HCT116 (cell line): ENCODE measurements around the gene FGF1. TPM values are rescaled to one million over a fixed set of nuclear protein-coding genes. Genes with fewer than 3 reads are reported as not detected.

Experiments
- ATAC-seq: fragments of 200-7000 bp; cut with Tn5 transposase; 2 replicates; pipeline ENCODE4 v1.9.1; 2020; ENCODE audit warnings: mild to moderate bottlenecking, moderate library complexity
- BruUV-seq: library from RNA; stranded (reverse); fragments of 400-500 nt; replicated peaks from 2 replicates; lab custom pipeline; 2021; lab: Mats Ljungman, UMichigan
- CTCF ChIA-PET: fragments of 300-600 bp; sonication (Branson Sonifier 250); formaldehyde crosslinking; loops from one replicate; lab custom pipeline; 2021; ENCODE audit warnings: antibody characterized with exemption; lab: Charles Lee
- POLR2A ChIA-PET: fragments of 300-600, 350-600 bp; sonication (Branson Sonifier 250); formaldehyde crosslinking; loops from one replicate; lab custom pipeline; 2021; ENCODE audit warnings: antibody characterized with exemption; lab: Charles Lee
- RAD21 ChIA-PET, 2 experiments: fragments of 300-600 bp; sonication (Branson Sonifier 250); formaldehyde crosslinking; loops; one replicate each; lab custom pipeline; 2023; ENCODE audit warnings: low total read pairs in 2 of 2; ENCODE audit not compliant: uncharacterized antibody in 2 of 2, unreplicated experiment in 2 of 2, low non-redundant PET in 1 of 2; lab: Charles Lee
- DNase-seq: peaks from one replicate; pipeline ENCODE4 v3.0.0-alpha.2; 2010; ENCODE audit warnings: low read depth, low spot score
- H2AFZ ChIP-seq: fragments of 200-600 bp; shearing (Covaris generic), sonication (generic); 2 replicates; pipeline ENCODE4 v1.6.1; 2017; ENCODE audit warnings: low read depth, mixed run types, mixed read lengths, antibody characterized with exemption, low read length; ENCODE audit not compliant: poor library complexity, severe bottlenecking
- H3K27ac ChIP-seq: 2 replicates; pipeline ENCODE4 v1.5.1; 2012; ENCODE audit warnings: low read depth, low read length
- H3K27me3 ChIP-seq: fragments of 200-600 bp; sonication (generic); 2 replicates; pipeline ENCODE4 v1.6.1; 2016; ENCODE audit warnings: mixed run types, low read length, mixed read lengths; ENCODE audit not compliant: insufficient read depth
- H3K36me3 ChIP-seq, 2 experiments: fragments of 200-500 bp in 1 of 2; fragments of 200-600 bp in 1 of 2; sonication (Bioruptor generic) in 1 of 2; sonication (generic) in 1 of 2; 2 replicates each; pipeline versions ENCODE4 v1.5.1 to v1.6.1; 2014 to 2016; ENCODE audit warnings: low read length in 2 of 2, inconsistent platforms in 1 of 2, mixed read lengths in 1 of 2, mixed run types in 1 of 2; ENCODE audit not compliant: insufficient read depth in 2 of 2, control insufficient read depth in 1 of 2
- H3K4me1 ChIP-seq, 2 experiments: fragments of 200-600 bp in 1 of 2; sonication (generic) in 1 of 2; 2 replicates each; pipeline versions ENCODE4 v1.5.1 to v1.6.1; 2012 to 2017; ENCODE audit warnings: low read length in 2 of 2, inconsistent platforms in 1 of 2, mild to moderate bottlenecking in 1 of 2, mixed read lengths in 1 of 2, mixed run types in 1 of 2, moderate library complexity in 1 of 2; ENCODE audit not compliant: insufficient read depth in 2 of 2, control insufficient read depth in 1 of 2
- H3K4me2 ChIP-seq: fragments of 200-600 bp; sonication (generic); 2 replicates; pipeline ENCODE4 v1.6.1; 2017; ENCODE audit warnings: mixed run types, low read length, mixed read lengths
- H3K4me3 ChIP-seq, 2 experiments: fragments of 200-600 bp in 1 of 2; sonication (generic) in 1 of 2; replicated peaks in 1 of 2; 2 replicates each; pipeline ENCODE4 v1.5.1; 2011 to 2016; ENCODE audit warnings: low read length in 2 of 2, control low read depth in 1 of 2, low read depth in 1 of 2, mild to moderate bottlenecking in 1 of 2, mixed read lengths in 1 of 2, mixed run types in 1 of 2
- H3K79me2 ChIP-seq: fragments of 200-600 bp; sonication (generic); 2 replicates; pipeline ENCODE4 v1.6.1; 2017; ENCODE audit warnings: mild to moderate bottlenecking, mixed run types, low read length, moderate library complexity, mixed read lengths; ENCODE audit not compliant: insufficient read depth
- H3K9ac ChIP-seq: fragments of 200-600 bp; sonication (generic); 2 replicates; pipeline ENCODE4 v1.6.1; 2016; ENCODE audit warnings: low read length, mixed read lengths
- H3K9me2 ChIP-seq: fragments of 200-600 bp; sonication (generic), shearing (Covaris generic); 2 replicates; pipeline ENCODE4 v1.6.1; 2017; ENCODE audit warnings: mixed run types, mild to moderate bottlenecking, moderate library complexity; ENCODE audit not compliant: insufficient read depth
- H3K9me3 ChIP-seq, 2 experiments: fragments of 200-500 bp in 1 of 2; fragments of 200-600 bp in 1 of 2; sonication (Bioruptor generic) in 1 of 2; sonication (generic) in 1 of 2; 2 replicates each; pipeline ENCODE4 v1.6.1; 2014 to 2017; ENCODE audit warnings: low read length in 2 of 2, mixed read lengths in 2 of 2, inconsistent platforms in 1 of 2, low read depth in 1 of 2, mild to moderate bottlenecking in 1 of 2, mixed run types in 1 of 2, moderate library complexity in 1 of 2; ENCODE audit not compliant: control insufficient read depth in 1 of 2, insufficient read depth in 1 of 2
- H4K20me1 ChIP-seq: fragments of 200-600 bp; sonication (generic), shearing (Covaris generic); 2 replicates; pipeline ENCODE4 v1.6.1; 2017; ENCODE audit warnings: mixed run types, mild to moderate bottlenecking, moderate library complexity; ENCODE audit not compliant: insufficient read depth
- CEBPB ChIP-seq: IDR thresholded peaks from 2 replicates; pipeline ENCODE4 v1.6.1; 2012; ENCODE audit warnings: low read depth
- EGR1 ChIP-seq: IDR thresholded peaks from 2 replicates; pipeline ENCODE4 v1.6.1; 2012; ENCODE audit warnings: low read depth
- ELF1 ChIP-seq: IDR thresholded peaks from 2 replicates; pipeline ENCODE4 v1.6.1; 2012; ENCODE audit warnings: low read depth, borderline replicate concordance
- EZH2phosphoT487 ChIP-seq: fragments of 200-600 bp; IDR thresholded peaks from 2 replicates; pipeline ENCODE4 v1.6.1; 2018; ENCODE audit warnings: antibody characterized with exemption, borderline replicate concordance
- JUND ChIP-seq: IDR thresholded peaks from 2 replicates; pipeline ENCODE4 v1.6.1; 2012
- POLR2A ChIP-seq: IDR thresholded peaks from 2 replicates; pipeline ENCODE4 v1.7.0; 2011; ENCODE audit warnings: borderline replicate concordance; ENCODE audit not compliant: insufficient read depth, insufficient read length; ENCODE audit errors: extremely low read depth
- POLR2AphosphoS5 ChIP-seq: IDR thresholded peaks from 2 replicates; pipeline ENCODE4 v1.6.1; 2011; ENCODE audit warnings: mild to moderate bottlenecking, low read depth, low read length, moderate library complexity
- RAD21 ChIP-seq: IDR thresholded peaks from 2 replicates; pipeline ENCODE4 v1.6.1; 2012; ENCODE audit warnings: low read depth, mild to moderate bottlenecking
- SIN3A ChIP-seq: IDR thresholded peaks from 2 replicates; pipeline ENCODE4 v1.6.1; 2012; ENCODE audit warnings: low read depth
- SP1 ChIP-seq: IDR thresholded peaks from 2 replicates; pipeline ENCODE4 v1.6.1; 2012; ENCODE audit warnings: low read depth
- SRF ChIP-seq: IDR thresholded peaks from 2 replicates; pipeline ENCODE4 v1.6.1; 2012; ENCODE audit warnings: low read depth
- TCF7L2 ChIP-seq: IDR thresholded peaks from 2 replicates; pipeline ENCODE4 v1.7.0; 2011; ENCODE audit warnings: borderline replicate concordance, inconsistent platforms; ENCODE audit not compliant: insufficient read depth, insufficient read length; ENCODE audit errors: extremely low read depth
- ZFX ChIP-seq: fragments of 450-650 bp; IDR thresholded peaks from 2 replicates; pipeline ENCODE4 v1.6.1; 2017
- intact Hi-C: fragments of 100-400 bp; cut with micrococcal nuclease; formaldehyde crosslinking; loops from 2 replicates; pipeline ENCODE4 v1.10.0; 2022
- total RNA-seq: library from RNA; stranded (reverse); gene quantifications from one replicate; pipeline ENCODE4 v1.2.1, GENCODE V29; 2021; ENCODE audit not compliant: unreplicated experiment
- TF ChIP-seq, protein P1 (sequence below): IDR thresholded peaks from 2 replicates; pipeline ENCODE4 v1.6.1; 2011; ENCODE audit warnings: mild to moderate bottlenecking, low read length, moderate library complexity; ENCODE audit not compliant: insufficient replicate concordance; ENCODE audit errors: extremely low read depth
- TF ChIP-seq, protein P2 (sequence below): IDR thresholded peaks from 2 replicates; pipeline ENCODE4 v1.6.1; 2012
- TF ChIP-seq, protein P3 (sequence below): IDR thresholded peaks from 2 replicates; pipeline ENCODE4 v1.6.1; 2012; ENCODE audit warnings: low read depth

The FGF1 gene
- total RNA-seq, 1 experiment from 2014 or later, result not detected

DNA sequence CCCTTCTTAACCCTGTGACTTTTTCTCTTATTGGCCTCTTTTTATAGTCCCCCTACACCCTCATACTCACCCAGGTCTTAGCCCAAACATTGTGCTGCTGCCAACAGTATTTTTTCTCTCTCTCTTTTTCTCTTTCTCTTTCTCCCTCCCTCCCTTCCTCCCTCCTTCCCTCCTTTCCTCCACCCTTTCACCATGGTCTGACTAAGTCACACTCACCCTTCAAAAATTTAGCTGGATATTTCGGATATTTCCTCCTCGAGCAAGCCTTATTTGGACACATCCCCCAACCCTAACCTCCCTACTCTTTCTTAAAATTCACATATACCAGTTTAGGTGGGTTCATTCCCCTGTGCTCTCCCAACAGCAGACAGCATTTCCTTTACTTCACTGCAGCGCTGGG lies 64.7 kb downstream of the FGF1 start:
- Histone ChIP-seq H3K27ac (no peak overlapping the region), H3K4me3 (no peak overlapping the region), H3K27me3 (no peaks in the 10 kb centered on the region), H3K79me2 (no peaks in the 10 kb centered on the region), H2AFZ (no peak overlapping the region), H3K4me2 (peak overlapping the region; percentile 37), H3K36me3 (no peaks in the 10 kb centered on the region), H4K20me1 (no peaks in the 10 kb centered on the region), H3K9me2 (no peaks in the 10 kb centered on the region), H3K4me1 (peaks cover 0 to 27% of the 10 kb centered on the region in 2 experiments; a peak in 2 of 4 replicates), H3K9ac (no peak overlapping the region), H3K9me3 (no peaks in the 10 kb centered on the region)
- BruUV-seq, result no TSS peak
- CTCF ChIA-PET, result no interaction called here
- peak; percentile 44; the same call in 1 of the 2 replicates for TF ChIP-seq SRF
- no peak for TF ChIP-seq POLR2A
- POLR2A ChIA-PET, result no interaction called here
- RAD21 ChIA-PET, result no interaction called here
- intact Hi-C loops, result no loop called here
- DNase-seq (no peak), ATAC-seq (peak; percentile 42; the same call in 1 of the 2 replicates)

DNA sequence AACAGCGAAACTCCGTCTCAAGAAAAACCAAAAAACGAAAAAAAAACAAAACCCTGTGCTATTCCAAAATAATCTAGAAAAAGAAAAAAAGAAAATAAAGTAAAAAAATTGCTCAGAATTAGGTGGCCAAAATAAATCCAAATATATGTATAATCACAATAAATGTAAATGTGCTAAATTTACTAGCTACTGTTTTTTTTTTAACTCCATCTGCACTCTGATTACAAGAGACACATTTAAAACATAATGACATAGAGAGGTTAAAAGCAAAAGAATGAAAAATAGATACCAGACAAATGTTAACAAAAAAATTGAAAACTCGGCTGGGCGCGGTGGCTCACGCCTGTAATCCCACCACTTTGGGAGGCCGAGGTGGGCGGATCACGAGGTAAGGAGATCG lies 66.1 kb downstream of the FGF1 start:
- Histone ChIP-seq H3K27ac (no peak overlapping the region), H3K4me1 (peaks cover 0 to 27% of the 10 kb centered on the region in 2 experiments; a peak in 2 of 4 replicates), H3K9me3 (no peaks in the 10 kb centered on the region), H4K20me1 (no peaks in the 10 kb centered on the region), H3K79me2 (no peaks in the 10 kb centered on the region), H3K9ac (no peak overlapping the region), H3K27me3 (no peaks in the 10 kb centered on the region), H3K36me3 (no peaks in the 10 kb centered on the region), H2AFZ (no peak overlapping the region), H3K9me2 (no peaks in the 10 kb centered on the region), H3K4me2 (no peak overlapping the region), H3K4me3 (no peak overlapping the region)
- ChIA-PET POLR2A (no interaction called here), RAD21 (no interaction called here), CTCF (no interaction called here)
- BruUV-seq, result no TSS peak
- ATAC-seq (no peak), DNase-seq (no peak)
- TF ChIP-seq SP1, result no peak
- TF ChIP-seq EGR1, result no peak
- TF ChIP-seq POLR2AphosphoS5, result no peak
- TF ChIP-seq SRF, result no peak
- TF ChIP-seq RAD21, result no peak
- TF ChIP-seq, protein P1, sequence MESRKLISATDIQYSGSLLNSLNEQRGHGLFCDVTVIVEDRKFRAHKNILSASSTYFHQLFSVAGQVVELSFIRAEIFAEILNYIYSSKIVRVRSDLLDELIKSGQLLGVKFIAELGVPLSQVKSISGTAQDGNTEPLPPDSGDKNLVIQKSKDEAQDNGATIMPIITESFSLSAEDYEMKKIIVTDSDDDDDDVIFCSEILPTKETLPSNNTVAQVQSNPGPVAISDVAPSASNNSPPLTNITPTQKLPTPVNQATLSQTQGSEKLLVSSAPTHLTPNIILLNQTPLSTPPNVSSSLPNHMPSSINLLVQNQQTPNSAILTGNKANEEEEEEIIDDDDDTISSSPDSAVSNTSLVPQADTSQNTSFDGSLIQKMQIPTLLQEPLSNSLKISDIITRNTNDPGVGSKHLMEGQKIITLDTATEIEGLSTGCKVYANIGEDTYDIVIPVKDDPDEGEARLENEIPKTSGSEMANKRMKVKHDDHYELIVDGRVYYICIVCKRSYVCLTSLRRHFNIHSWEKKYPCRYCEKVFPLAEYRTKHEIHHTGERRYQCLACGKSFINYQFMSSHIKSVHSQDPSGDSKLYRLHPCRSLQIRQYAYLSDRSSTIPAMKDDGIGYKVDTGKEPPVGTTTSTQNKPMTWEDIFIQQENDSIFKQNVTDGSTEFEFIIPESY, result no peak
- TF ChIP-seq EZH2phosphoT487, result no peak
- TF ChIP-seq ELF1, result no peak
- no peak for TF ChIP-seq CEBPB
- TF ChIP-seq, protein P2, sequence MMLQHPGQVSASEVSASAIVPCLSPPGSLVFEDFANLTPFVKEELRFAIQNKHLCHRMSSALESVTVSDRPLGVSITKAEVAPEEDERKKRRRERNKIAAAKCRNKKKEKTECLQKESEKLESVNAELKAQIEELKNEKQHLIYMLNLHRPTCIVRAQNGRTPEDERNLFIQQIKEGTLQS, result no peak
- no peak for TF ChIP-seq ZFX
- no peak for TF ChIP-seq SIN3A
- TF ChIP-seq JUND, result no peak
- TF ChIP-seq, protein P3, sequence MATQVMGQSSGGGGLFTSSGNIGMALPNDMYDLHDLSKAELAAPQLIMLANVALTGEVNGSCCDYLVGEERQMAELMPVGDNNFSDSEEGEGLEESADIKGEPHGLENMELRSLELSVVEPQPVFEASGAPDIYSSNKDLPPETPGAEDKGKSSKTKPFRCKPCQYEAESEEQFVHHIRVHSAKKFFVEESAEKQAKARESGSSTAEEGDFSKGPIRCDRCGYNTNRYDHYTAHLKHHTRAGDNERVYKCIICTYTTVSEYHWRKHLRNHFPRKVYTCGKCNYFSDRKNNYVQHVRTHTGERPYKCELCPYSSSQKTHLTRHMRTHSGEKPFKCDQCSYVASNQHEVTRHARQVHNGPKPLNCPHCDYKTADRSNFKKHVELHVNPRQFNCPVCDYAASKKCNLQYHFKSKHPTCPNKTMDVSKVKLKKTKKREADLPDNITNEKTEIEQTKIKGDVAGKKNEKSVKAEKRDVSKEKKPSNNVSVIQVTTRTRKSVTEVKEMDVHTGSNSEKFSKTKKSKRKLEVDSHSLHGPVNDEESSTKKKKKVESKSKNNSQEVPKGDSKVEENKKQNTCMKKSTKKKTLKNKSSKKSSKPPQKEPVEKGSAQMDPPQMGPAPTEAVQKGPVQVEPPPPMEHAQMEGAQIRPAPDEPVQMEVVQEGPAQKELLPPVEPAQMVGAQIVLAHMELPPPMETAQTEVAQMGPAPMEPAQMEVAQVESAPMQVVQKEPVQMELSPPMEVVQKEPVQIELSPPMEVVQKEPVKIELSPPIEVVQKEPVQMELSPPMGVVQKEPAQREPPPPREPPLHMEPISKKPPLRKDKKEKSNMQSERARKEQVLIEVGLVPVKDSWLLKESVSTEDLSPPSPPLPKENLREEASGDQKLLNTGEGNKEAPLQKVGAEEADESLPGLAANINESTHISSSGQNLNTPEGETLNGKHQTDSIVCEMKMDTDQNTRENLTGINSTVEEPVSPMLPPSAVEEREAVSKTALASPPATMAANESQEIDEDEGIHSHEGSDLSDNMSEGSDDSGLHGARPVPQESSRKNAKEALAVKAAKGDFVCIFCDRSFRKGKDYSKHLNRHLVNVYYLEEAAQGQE, result no peak
- TF ChIP-seq TCF7L2, result no peak
- intact Hi-C loops, result no loop called here
